ENCODE measurements around the gene SPDYE6.
"Not testable (repeated sequence)": the region's sequence is repeated elsewhere in the genome, so short reads cannot be mapped to it uniquely, and the experiment has no call there.

The SPDYE6 gene

DNA sequence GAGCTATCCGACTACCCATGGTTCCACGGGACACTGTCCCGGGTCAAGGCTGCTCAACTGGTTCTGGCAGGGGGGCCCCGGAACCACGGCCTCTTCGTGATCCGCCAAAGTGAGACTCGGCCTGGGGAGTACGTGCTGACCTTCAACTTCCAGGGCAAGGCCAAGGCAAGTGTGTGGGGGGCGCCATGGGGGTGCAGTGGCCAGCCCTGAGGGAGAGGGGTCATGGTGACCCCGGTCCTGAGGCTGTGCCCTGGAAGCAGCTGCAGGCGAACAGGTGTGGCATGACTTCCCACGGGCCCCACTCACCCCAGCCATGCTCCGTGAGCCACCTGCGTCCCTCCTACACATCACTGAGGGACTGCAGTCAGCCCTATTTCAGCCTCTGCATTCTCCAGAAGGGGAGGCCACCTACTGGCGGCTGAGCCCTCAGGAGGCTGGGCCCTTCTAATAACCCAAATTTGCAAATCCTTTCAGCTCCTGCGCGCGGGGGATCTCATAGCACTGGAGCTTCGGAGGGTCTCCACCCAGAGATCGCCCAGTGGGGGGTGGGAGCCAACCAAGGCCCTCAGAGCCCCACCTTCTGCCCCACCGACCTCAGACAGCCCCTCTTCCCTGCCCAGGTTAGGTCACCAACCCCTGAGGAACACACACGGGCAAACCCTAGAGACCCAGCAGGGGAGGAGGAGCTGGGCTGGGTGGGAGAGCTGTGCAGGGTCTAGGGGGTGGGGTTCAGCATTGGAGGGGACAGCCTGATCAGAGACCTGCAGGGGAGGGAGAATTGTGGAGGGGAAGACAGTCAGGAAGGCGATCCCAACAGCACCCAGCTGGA, 38.8 kb downstream of the SPDYE6 start:
- Mint-ChIP-seq H3K4me1 (no peaks in the 10 kb centered on the region), H3K36me3 (ENCODE audit: low read depth) (no peaks in the 10 kb centered on the region), H3K27me3 (peaks cover 1% of the 10 kb centered on the region), H3K27ac (no peak overlapping the region), H3K9me3 (no peaks in the 10 kb centered on the region), H3K4me3 (no peak overlapping the region)
- DNase-seq (no peak), ATAC-seq (no peak)

- H3K4me3 Mint-ChIP-seq = no peak overlapping the region
- no peak overlapping the region for H3K27ac Mint-ChIP-seq
- H3K36me3 Mint-ChIP-seq (ENCODE audit: low read depth) = no peaks in the 10 kb centered on the region
- ATAC-seq (no peak), DNase-seq (no peak)
- H3K9me3 Mint-ChIP-seq = no peaks in the 10 kb centered on the region
- no peaks in the 10 kb centered on the region for H3K27me3 Mint-ChIP-seq
- H3K4me1 Mint-ChIP-seq = no peaks in the 10 kb centered on the region
These were observed 42.1 kb downstream of the SPDYE6 start for GRCh38 chr7:102313997-102314780.

DNA sequence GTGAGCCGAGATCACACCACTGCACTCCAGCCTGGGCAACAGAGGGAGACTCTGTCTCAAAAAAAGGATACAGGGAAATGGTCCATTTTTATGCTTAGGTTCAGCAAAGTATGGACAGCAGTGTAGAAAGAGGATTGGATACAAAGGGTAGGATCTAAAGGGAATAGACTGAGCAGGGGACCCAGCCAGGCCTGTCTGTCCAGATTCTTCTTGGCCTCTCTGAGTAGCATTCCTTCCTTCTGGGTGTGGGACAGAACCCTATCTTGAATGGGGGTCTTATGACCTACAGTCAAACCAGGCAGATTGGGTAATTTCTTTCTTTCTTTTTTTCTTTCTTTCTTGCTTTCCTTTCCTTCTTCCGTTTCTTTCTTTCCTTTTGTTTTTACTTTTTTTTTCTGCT, 43.9 kb downstream of the SPDYE6 start:
- ATAC-seq = no peak
- H3K27ac Mint-ChIP-seq = no peak overlapping the region

GRCh38 chr7:102310414-102310815, 45.8 kb downstream of the SPDYE6 start:
- Mint-ChIP-seq H3K27me3 (no peaks in the 10 kb centered on the region), H3K4me1 (peaks cover 17% of the 10 kb centered on the region), H3K27ac (no peak overlapping the region), H3K36me3 (ENCODE audit: low read depth) (no peaks in the 10 kb centered on the region), H3K4me3 (no peak overlapping the region), H3K9me3 (no peaks in the 10 kb centered on the region)
- ATAC-seq (no peak), DNase-seq (no peak)

More for the DNA sequence above, 43.9 kb downstream of the SPDYE6 start:
- Mint-ChIP-seq H3K36me3 (ENCODE audit: low read depth) (no peaks in the 10 kb centered on the region), H3K9me3 (no peaks in the 10 kb centered on the region), H3K27me3 (no peaks in the 10 kb centered on the region), H3K4me1 (peaks cover 5% of the 10 kb centered on the region), H3K4me3 (no peak overlapping the region)
- no peak for DNase-seq

DNA sequence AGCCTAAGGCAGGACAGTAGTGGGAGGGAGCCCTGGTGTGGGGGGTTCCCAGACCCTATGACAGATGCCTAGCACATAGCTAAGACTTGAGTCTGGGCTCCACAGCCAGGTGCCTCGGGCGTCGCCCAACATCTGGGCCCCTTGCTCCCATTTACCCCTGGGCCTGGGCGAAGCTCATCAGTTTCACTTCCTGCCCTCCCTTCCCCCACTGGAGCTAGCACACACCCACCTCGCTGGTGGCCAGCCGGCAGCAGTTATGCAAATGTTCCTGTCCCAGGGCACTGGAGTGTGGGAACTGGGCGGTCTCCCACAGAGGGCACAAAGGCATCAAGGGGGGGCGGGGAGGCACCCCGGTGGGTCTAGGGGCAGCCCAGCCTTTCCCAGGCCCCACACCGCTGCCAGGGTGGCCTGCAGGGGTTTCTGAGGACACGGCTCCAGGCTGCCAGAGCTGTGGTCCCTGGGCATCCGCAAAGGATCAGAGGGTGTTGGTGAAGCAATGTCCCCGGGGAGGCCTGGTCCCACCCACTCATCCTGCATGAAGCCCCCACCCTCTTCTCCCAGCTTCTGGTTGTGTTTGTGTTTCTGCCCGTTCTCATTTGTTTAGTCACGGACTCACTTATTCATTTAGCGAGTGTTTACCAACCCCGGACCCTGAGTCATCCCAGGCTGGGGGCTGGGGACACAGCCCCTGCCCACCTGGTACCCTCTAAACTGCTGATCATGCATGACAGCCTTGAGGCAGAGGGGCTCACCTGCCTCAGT, 49.1 kb downstream of the SPDYE6 start:
- H3K27me3 Mint-ChIP-seq = no peaks in the 10 kb centered on the region
- H3K4me1 Mint-ChIP-seq = peaks cover 17% of the 10 kb centered on the region
- peak; percentile 66 for ATAC-seq
- no peaks in the 10 kb centered on the region for H3K9me3 Mint-ChIP-seq
- H3K4me3 Mint-ChIP-seq = no peak overlapping the region
- H3K27ac Mint-ChIP-seq = no peak overlapping the region
- no peak for DNase-seq
- H3K36me3 Mint-ChIP-seq (ENCODE audit: low read depth) = no peaks in the 10 kb centered on the region

DNA sequence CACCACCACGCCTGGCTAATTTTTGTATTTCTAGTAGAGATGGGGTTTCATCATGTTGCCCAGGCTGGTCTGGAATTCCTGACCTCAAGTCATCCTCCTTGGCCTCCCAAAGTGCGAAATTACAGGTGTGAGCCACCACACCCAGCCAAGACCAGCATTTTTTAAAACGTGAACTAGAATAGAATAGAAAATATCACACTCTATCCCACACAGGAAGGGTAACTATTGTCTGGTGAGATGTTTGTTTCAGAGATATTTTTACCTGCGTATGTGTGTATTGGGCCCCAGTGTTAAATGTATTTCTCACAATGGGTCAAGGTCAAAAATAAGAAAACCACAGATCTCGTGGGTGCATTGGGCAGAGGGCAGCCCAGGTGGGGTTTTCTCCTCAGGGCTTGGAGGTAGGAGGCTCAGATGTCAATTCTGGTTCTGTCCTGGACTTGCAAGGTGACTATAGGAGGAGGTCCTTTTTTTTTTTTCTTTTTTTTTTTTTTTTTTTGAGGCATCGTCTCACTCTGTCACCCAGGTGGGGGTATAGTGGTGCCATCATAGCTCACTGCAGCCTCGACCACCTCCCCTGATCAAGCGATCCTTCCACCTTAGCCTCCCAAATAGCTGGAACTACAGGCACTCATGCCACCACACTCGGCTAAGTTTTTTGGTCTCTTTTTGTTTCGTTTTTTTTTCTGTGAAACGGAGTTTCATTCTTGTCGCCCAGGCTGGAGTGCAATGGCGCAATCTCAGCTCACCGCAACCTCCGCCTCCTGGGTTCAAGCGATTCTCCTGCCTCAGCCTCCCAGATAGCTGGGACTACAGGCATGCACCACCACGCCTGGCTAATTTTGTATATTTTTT, 50.6 kb downstream of the SPDYE6 start:
- DNase-seq (no peak), ATAC-seq (no peak)
- H3K36me3 Mint-ChIP-seq (ENCODE audit: low read depth) = no peaks in the 10 kb centered on the region
- no peak overlapping the region for H3K4me3 Mint-ChIP-seq
- no peak overlapping the region for H3K27ac Mint-ChIP-seq
- peaks cover 17% of the 10 kb centered on the region for H3K4me1 Mint-ChIP-seq
- no peaks in the 10 kb centered on the region for H3K27me3 Mint-ChIP-seq
- H3K9me3 Mint-ChIP-seq = no peaks in the 10 kb centered on the region

- Mint-ChIP-seq H3K4me3 (no peak overlapping the region), H3K36me3 (ENCODE audit: low read depth) (no peaks in the 10 kb centered on the region), H3K27me3 (no peaks in the 10 kb centered on the region), H3K9me3 (no peaks in the 10 kb centered on the region), H3K27ac (no peak overlapping the region), H3K4me1 (peaks cover 17% of the 10 kb centered on the region)
- DNase-seq (no peak), ATAC-seq (no peak)
These were observed 51.6 kb downstream of the SPDYE6 start for GRCh38 chr7:102304668-102305067.

- H3K9me3 Mint-ChIP-seq = no peaks in the 10 kb centered on the region
- DNase-seq = no peak
- H3K27me3 Mint-ChIP-seq = no peaks in the 10 kb centered on the region
- no peaks in the 10 kb centered on the region for H3K36me3 Mint-ChIP-seq (ENCODE audit: low read depth)
- H3K4me3 Mint-ChIP-seq = no peak overlapping the region
- H3K4me1 Mint-ChIP-seq = peaks cover 17% of the 10 kb centered on the region
- no peak overlapping the region for H3K27ac Mint-ChIP-seq
- ATAC-seq = no peak
These were observed 52.4 kb downstream of the SPDYE6 start for GRCh38 chr7:102303669-102304422.

DNA sequence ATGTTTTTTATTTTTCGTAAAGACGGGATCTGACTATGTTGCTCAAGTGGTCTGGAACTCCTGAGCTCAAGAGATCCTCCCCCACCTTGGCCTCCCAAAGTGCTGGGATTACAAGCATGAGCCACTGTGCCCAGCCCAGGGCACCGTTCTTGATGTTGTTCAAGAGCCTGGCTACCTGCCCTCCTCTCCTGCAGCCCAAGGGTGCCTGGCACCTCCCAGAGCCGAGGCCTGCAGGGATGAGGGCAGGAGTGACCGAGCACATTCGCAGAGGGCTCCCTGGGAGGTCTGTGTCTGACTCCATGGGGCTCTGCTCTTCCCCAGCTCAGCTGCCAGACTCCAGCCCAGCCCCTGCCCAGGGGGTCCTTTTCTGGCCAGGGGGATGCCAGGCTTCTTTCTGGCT, 54.2 kb downstream of the SPDYE6 start:
- ATAC-seq (no peak), DNase-seq (no peak)
- Mint-ChIP-seq H3K4me1 (peaks cover 9% of the 10 kb centered on the region), H3K9me3 (no peaks in the 10 kb centered on the region), H3K27ac (no peak overlapping the region), H3K36me3 (ENCODE audit: low read depth) (no peaks in the 10 kb centered on the region), H3K4me3 (no peak overlapping the region), H3K27me3 (no peaks in the 10 kb centered on the region)

- DNase-seq; H3K4me3 Mint-ChIP-seq; H3K36me3 Mint-ChIP-seq (ENCODE audit: low read depth); ATAC-seq; H3K4me1 Mint-ChIP-seq; H3K27me3 Mint-ChIP-seq; H3K9me3 Mint-ChIP-seq; H3K27ac Mint-ChIP-seq: not testable (repeated sequence)
These were observed 54.9 kb downstream of the SPDYE6 start for GRCh38 chr7:102301367-102301766.

- DNase-seq (no peak), ATAC-seq (no peak)
- Mint-ChIP-seq H3K27me3 (no peaks in the 10 kb centered on the region), H3K27ac (no peak overlapping the region), H3K4me1 (peaks cover 6% of the 10 kb centered on the region), H3K4me3 (no peak overlapping the region), H3K36me3 (ENCODE audit: low read depth) (no peaks in the 10 kb centered on the region), H3K9me3 (no peaks in the 10 kb centered on the region)
These were observed 55.5 kb downstream of the SPDYE6 start for GRCh38 chr7:102300643-102301221.

- Mint-ChIP-seq H3K4me3 (no peak overlapping the region), H3K27ac (no peak overlapping the region), H3K36me3 (ENCODE audit: low read depth) (no peaks in the 10 kb centered on the region), H3K9me3 (no peaks in the 10 kb centered on the region), H3K4me1 (peaks cover 9% of the 10 kb centered on the region), H3K27me3 (no peaks in the 10 kb centered on the region)
- ATAC-seq = no peak
- no peak for DNase-seq
These were observed 58.6 kb downstream of the SPDYE6 start for GRCh38 chr7:102297487-102298218.

DNA sequence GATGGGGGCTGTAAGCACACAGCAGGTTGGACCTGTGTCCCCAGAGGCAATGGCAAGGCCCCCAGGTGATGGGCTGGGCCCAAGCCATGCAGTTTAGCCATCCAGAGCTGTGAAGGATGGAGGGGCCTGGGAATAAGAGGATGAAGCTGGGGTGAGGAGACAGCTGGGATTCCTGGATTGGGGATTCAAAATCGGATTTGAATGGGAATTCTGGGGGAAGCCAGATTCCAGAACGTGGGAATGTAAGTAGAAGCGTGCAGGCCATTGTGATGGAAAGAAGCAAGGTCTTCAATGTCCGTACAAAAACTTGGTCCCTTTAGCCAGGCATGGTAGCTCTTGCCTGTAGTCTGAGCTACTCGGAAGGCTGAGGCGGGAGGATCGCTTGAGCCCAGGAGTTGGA, 59.7 kb downstream of the SPDYE6 start:
- no peaks in the 10 kb centered on the region for H3K36me3 Mint-ChIP-seq (ENCODE audit: low read depth)
- no peaks in the 10 kb centered on the region for H3K9me3 Mint-ChIP-seq
- no peak for DNase-seq
- no peak overlapping the region for H3K4me3 Mint-ChIP-seq
- H3K4me1 Mint-ChIP-seq = peaks cover 15% of the 10 kb centered on the region
- no peak overlapping the region for H3K27ac Mint-ChIP-seq
- ATAC-seq = no peak
- no peaks in the 10 kb centered on the region for H3K27me3 Mint-ChIP-seq

Data from activated naive CD8-positive, alpha-beta T cell treated with anti-CD3 and anti-CD28 coated beads, Interleukin-2, amount 50 U/mL, for 24 hours (primary cell).